Measurements from ENCODE around the gene PAFAH1B1.
"Not testable (repeated sequence)": the region's sequence is repeated elsewhere in the genome, so short reads cannot be mapped to it uniquely, and the experiment has no call there.

PAFAH1B1 gene

DNA sequence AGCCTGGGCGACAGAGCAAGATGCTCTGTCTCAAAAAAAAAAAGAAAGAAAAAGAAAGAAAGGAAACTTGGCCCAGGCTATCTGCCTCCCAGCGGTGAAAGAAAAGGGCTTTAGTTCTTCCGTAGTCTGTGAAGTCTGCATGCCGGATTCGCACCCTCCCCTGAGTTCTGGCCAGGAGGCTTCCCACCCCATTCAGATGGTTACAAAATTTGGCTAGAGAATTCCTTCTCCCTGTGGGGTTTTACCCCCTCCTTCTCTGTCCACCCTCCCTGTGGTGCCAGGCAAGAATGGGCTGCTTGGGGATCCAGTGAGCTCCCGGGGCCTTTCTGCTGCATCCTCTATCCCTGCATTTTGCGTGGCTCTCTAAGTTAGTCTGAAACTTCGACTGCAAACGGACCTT, 37.8 kb downstream of the PAFAH1B1 start:
- H4K20me1 ChIP-seq: peaks cover 99% of the 10 kb centered on the region
- no peak overlapping the region for H3K9ac ChIP-seq
- H3K9me3 ChIP-seq: peaks cover 13% of the 10 kb centered on the region
- peaks cover 53% of the 10 kb centered on the region for H3K36me3 ChIP-seq
- H3K4me3 ChIP-seq: no peak overlapping the region
- no peak for TF ChIP-seq Cebpa-rat (IDR thresholded peaks at IDR 0.05)
- H3K27ac ChIP-seq: no peak overlapping the region
- H3K4me2 ChIP-seq: no peak overlapping the region
- H3K4me1 ChIP-seq: peaks cover 7% of the 10 kb centered on the region; the same call in 1 of the 2 replicates
- no peaks in the 10 kb centered on the region for H3K27me3 ChIP-seq

DNA sequence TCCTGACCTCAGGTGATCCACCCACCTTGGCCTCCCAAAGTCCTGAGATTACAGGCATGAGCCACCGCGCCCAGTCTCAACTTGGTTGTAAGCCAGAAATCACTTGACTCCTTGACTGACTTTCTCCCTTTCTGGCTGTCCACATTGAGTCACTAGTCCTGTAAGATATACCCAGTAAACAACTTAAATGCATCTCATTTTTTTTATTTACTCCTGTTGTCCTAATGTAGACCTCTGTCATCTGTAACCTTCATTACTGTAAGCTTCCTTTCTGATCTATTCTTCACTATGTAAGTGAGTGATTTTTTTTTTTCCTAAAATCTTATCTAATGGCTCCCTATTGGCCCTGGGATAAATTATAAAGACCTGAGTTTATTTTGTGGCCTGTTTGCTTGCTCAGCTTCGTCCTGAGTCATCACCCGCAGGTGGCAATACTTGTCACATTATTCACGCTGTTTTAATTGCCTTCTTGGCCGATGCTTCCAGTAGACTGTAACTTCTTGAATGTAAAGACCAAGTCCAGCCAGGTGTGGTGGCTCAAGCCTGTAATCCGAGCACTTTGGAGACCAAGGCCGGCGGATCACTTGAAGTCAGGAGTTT, 41.0 kb downstream of the PAFAH1B1 start:
- no peak overlapping the region for H3K4me3 ChIP-seq
- peaks cover 75% of the 10 kb centered on the region for H3K36me3 ChIP-seq
- no peak overlapping the region for H3K9ac ChIP-seq
- no peaks in the 10 kb centered on the region for H3K4me1 ChIP-seq
- H3K9me3 ChIP-seq: no peaks in the 10 kb centered on the region
- no peaks in the 10 kb centered on the region for H3K27me3 ChIP-seq
- no peak overlapping the region for H3K27ac ChIP-seq
- H3K4me2 ChIP-seq: no peak overlapping the region
- peaks cover 100% of the 10 kb centered on the region for H4K20me1 ChIP-seq
- no peak for TF ChIP-seq Cebpa-rat (IDR thresholded peaks at IDR 0.05)

DNA sequence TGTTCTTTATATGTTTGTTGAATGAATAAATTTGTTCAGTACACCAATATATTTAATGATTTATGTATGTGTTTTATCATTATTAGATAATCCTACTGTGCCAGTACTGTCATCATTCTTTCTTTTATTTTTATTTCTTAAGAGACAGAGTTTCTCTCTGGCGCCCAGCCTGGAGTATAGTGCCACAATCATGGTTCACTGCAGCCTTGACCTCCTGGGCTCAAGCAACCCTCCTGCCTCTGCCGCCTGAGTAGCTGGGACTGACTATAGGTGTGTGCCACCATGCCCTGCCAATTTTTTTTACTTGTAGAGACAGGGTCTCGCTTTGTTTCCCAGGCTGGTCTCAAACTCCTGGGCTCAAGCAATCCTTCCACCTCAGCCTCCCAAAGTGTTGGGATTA, 41.8 kb downstream of the PAFAH1B1 start:
- no peak overlapping the region for H3K4me2 ChIP-seq
- H3K9me3 ChIP-seq: no peaks in the 10 kb centered on the region
- TF ChIP-seq Cebpa-rat (IDR thresholded peaks at IDR 0.05): no peak
- H3K4me1 ChIP-seq: no peaks in the 10 kb centered on the region
- no peaks in the 10 kb centered on the region for H3K27me3 ChIP-seq
- peaks cover 82% of the 10 kb centered on the region for H3K36me3 ChIP-seq
- peaks cover 100% of the 10 kb centered on the region for H4K20me1 ChIP-seq
- H3K27ac ChIP-seq: no peak overlapping the region
- no peak overlapping the region for H3K4me3 ChIP-seq
- no peak overlapping the region for H3K9ac ChIP-seq

DNA sequence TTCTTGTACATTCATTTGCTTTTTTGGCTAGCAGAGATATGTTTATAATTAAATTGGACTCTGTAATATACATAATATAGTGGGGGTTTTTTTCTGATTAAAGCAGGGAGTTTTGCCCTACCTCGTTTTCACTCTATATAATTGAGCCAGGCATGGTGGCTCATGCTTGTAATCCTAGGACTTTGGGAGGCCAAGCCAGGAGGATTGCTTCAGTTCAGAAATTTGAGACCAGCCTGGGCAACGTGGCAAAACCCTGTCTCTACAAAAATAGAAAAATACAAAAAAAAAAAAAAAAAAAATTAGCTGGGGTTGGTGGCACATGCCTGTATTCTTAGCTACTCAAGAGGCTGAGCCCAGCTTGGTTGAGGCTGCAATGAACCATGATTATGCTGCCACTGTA, 42.2 kb downstream of the PAFAH1B1 start:
- H3K9me3 ChIP-seq: no peaks in the 10 kb centered on the region
- no peaks in the 10 kb centered on the region for H3K27me3 ChIP-seq
- TF ChIP-seq Cebpa-rat (IDR thresholded peaks at IDR 0.05): no peak
- no peak overlapping the region for H3K27ac ChIP-seq
- no peak overlapping the region for H3K9ac ChIP-seq
- peaks cover 87% of the 10 kb centered on the region for H3K36me3 ChIP-seq
- no peaks in the 10 kb centered on the region for H3K4me1 ChIP-seq
- H3K4me3 ChIP-seq: no peak overlapping the region
- H3K4me2 ChIP-seq: no peak overlapping the region
- H4K20me1 ChIP-seq: peaks cover 100% of the 10 kb centered on the region

- no peaks in the 10 kb centered on the region for H3K9me3 ChIP-seq
- peaks cover 89% of the 10 kb centered on the region for H3K36me3 ChIP-seq
- H3K4me2 ChIP-seq: no peak overlapping the region
- H4K20me1 ChIP-seq: peaks cover 100% of the 10 kb centered on the region
- H3K27me3 ChIP-seq: no peaks in the 10 kb centered on the region
- no peak overlapping the region for H3K27ac ChIP-seq
- no peaks in the 10 kb centered on the region for H3K4me1 ChIP-seq
- no peak for TF ChIP-seq Cebpa-rat (IDR thresholded peaks at IDR 0.05)
- no peak overlapping the region for H3K9ac ChIP-seq
- no peak overlapping the region for H3K4me3 ChIP-seq
These were observed 42.9 kb downstream of the PAFAH1B1 start for GRCh38 chr17:2636169-2636930.

GRCh38 chr17:2637422-2637821, 44.0 kb downstream of the PAFAH1B1 start:
- Histone ChIP-seq H3K36me3 (peaks cover 91% of the 10 kb centered on the region), H4K20me1 (peaks cover 100% of the 10 kb centered on the region), H3K27me3 (no peaks in the 10 kb centered on the region)

DNA sequence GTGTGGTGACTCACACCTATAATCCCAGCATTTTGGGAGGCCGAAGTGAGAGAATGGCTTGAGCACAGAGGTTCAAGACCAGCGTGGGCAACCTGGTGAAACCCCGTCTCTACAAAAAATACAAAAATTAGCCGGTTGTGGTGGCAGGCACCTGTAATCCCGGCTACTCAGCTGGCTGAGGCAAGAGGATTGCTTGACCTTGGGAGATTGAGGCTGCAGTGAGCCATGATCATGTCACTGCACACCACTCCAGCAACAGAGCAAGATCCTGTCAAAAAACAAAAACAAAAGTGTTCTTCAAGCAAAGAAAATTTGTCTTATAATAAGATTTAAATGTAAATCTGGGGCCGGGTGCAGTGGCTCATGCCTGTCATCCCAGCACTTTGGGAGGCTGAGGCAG, 51.5 kb downstream of the PAFAH1B1 start:
- TF ChIP-seq Cebpa-rat (IDR thresholded peaks at IDR 0.05): no peak
- peaks cover 95% of the 10 kb centered on the region for H3K36me3 ChIP-seq

More at GRCh38 chr17:2637422-2637821, 44.0 kb downstream of the PAFAH1B1 start:
- no peak overlapping the region for H3K27ac ChIP-seq
- TF ChIP-seq Cebpa-rat (IDR thresholded peaks at IDR 0.05): no peak
- no peak overlapping the region for H3K4me2 ChIP-seq
- no peaks in the 10 kb centered on the region for H3K9me3 ChIP-seq
- no peak overlapping the region for H3K9ac ChIP-seq
- no peak overlapping the region for H3K4me3 ChIP-seq
- no peaks in the 10 kb centered on the region for H3K4me1 ChIP-seq

GRCh38 chr17:2647957-2648356, 54.5 kb downstream of the PAFAH1B1 start:
- Histone ChIP-seq H3K4me2 (no peak overlapping the region), H3K27me3 (no peaks in the 10 kb centered on the region), H3K9me3 (no peaks in the 10 kb centered on the region), H3K4me3 (no peak overlapping the region), H3K9ac (no peak overlapping the region), H3K36me3 (peaks cover 94% of the 10 kb centered on the region), H4K20me1 (peaks cover 66% of the 10 kb centered on the region), H3K4me1 (no peaks in the 10 kb centered on the region), H3K27ac (no peak overlapping the region)
- no peak for TF ChIP-seq Cebpa-rat (IDR thresholded peaks at IDR 0.05)

More for the DNA sequence above, 51.5 kb downstream of the PAFAH1B1 start:
- Histone ChIP-seq H3K27me3 (no peaks in the 10 kb centered on the region), H3K27ac (no peak overlapping the region), H4K20me1 (peaks cover 66% of the 10 kb centered on the region), H3K9me3 (no peaks in the 10 kb centered on the region), H3K9ac (no peak overlapping the region), H3K4me3 (no peak overlapping the region), H3K4me2 (no peak overlapping the region), H3K4me1 (no peaks in the 10 kb centered on the region)

DNA sequence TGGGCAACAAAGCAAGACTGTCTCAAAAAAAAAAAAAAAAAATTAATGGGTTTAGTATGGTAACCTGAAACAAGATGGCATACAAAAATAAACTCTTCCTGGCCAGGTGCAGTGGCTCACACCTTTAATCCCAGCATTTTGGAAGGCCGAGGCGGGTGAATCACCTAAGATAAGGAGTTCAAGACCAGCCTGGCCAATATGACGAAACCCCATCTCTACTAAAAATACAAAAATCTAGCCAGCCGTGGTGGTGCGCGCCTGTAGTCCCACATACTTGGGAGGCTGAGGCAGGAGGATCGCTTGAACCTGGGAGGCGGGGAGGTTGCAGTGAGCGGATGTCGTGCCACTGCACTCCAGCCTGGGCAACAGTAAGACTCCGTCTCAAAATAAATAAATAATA, 55.7 kb downstream of the PAFAH1B1 start:
- H3K36me3 ChIP-seq: peaks cover 88% of the 10 kb centered on the region
- H3K9me3 ChIP-seq: no peaks in the 10 kb centered on the region
- no peaks in the 10 kb centered on the region for H3K27me3 ChIP-seq
- H3K4me3 ChIP-seq: no peak overlapping the region
- no peak overlapping the region for H3K4me2 ChIP-seq
- no peak for TF ChIP-seq Cebpa-rat (IDR thresholded peaks at IDR 0.05)
- peaks cover 66% of the 10 kb centered on the region for H4K20me1 ChIP-seq
- no peak overlapping the region for H3K27ac ChIP-seq
- no peaks in the 10 kb centered on the region for H3K4me1 ChIP-seq
- H3K9ac ChIP-seq: no peak overlapping the region

- Histone ChIP-seq H3K36me3 (peaks cover 76% of the 10 kb centered on the region), H4K20me1 (peaks cover 87% of the 10 kb centered on the region)
- H3K9ac ChIP-seq, H3K9me3 ChIP-seq, H3K27me3 ChIP-seq, H3K4me1 ChIP-seq, H3K27ac ChIP-seq, H3K4me2 ChIP-seq, H3K4me3 ChIP-seq: not testable (repeated sequence)
These were observed 59.5 kb downstream of the PAFAH1B1 start for GRCh38 chr17:2652911-2653310.
